SKM-1 treated with dmso at 0.1 percent for 144 hours (cell line): ENCODE results near the gene SEMA4D.

Experiments
- DNase-seq: peaks from one replicate; lab custom pipeline; 2025; ENCODE audit not compliant: unreplicated experiment; lab: John Stamatoyannopoulos, UW

SEMA4D gene

DNA sequence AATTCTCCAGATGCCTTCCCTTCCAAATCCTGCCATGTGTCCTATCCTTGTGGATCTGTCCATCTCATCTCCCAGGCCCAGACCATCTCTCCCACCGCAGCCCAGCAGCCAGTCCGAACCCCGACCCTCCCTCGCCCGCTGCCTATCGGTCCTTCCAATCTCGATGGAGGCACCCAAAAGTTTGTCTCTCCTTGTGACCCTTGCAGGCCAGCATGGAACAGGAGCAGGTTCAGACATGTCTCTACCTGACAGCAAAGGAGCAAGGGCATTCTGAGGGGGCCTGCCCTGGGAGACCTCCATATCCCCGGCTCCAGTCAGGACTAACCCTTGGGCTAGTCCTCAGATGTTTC lies 51.0 kb downstream of the SEMA4D start:
- no peak for DNase-seq

DNA sequence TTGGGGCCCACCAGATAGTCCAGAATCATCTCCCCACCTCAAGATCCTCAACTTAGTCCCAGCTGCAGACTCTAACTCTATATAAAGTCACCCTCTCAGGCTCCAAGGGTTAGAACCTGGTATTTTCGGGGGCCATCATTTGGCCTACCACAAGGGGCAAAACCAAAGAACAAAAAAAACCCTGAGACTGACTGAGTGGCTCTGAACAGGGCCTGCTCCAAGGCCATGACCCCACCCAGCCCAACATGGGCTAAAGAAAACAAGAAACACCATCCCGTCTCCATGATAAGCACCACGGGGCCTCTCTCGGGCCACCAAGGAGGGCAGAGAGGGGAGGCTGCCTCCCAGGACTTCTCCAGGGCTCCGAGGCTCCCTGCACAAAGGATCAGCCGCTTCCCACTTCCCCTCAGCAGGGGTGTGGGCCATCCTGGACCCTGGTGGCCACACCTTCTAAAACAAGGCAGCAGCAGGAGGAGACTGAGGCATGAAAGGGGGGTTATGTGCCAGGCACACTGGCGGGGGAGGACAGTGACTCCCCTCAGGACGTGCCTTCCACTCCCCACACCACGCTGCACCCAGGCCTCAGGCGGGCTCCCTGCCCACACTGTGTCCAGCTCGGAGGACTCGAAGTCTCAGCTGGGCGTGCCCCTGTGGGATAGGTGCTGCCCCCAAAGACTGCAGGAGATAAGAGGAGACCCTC lies 51.5 kb downstream of the SEMA4D start:
- DNase-seq, result no peak

GRCh38 chr9:89445801-89446251 lies 52.1 kb downstream of the SEMA4D start:
- DNase-seq, result no peak

- no peak for DNase-seq
These were observed 52.8 kb downstream of the SEMA4D start for GRCh38 chr9:89444925-89445765.

GRCh38 chr9:89444274-89444673 lies 53.6 kb downstream of the SEMA4D start:
- DNase-seq, result no peak

DNA sequence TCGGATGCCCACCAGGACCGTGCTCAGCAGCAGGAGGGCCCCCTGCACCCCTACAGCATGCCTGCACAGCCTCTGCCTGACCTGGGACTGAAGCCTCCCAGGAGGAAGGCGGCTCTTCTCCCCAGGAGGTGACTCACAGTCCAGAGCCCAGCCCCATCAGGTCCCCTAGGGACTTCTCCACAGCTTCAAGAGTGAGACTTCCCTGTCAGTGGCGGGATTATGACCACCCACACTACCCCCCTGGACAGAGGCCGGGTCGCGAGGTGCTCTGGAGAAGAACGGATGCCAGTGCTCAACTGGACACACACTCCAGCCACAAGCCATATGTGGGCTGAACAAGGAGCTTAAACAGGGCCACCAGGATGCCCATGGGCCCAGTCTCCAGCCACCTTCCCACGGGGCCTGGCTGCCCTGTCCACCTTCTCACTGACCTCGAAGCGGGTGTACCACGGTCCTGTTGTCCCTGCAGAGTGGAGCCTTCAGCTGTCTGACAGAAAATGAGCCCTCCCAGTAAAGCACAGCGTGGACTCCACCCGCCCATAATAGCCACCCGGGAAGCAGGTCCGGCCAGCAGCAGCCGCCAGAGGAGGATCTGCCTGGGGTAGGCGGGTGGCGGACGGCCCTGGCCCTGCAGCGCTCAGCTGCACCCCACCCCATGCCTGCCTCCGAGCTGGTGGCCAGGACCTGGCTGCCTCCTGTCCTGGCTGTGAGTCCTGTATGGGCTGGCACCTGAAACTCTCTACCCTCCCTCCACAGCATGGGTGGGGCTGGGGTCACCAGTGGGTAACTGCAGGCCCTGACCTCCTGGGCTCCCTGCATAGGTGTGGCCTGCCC lies 54.7 kb downstream of the SEMA4D start:
- no peak for DNase-seq

DNA sequence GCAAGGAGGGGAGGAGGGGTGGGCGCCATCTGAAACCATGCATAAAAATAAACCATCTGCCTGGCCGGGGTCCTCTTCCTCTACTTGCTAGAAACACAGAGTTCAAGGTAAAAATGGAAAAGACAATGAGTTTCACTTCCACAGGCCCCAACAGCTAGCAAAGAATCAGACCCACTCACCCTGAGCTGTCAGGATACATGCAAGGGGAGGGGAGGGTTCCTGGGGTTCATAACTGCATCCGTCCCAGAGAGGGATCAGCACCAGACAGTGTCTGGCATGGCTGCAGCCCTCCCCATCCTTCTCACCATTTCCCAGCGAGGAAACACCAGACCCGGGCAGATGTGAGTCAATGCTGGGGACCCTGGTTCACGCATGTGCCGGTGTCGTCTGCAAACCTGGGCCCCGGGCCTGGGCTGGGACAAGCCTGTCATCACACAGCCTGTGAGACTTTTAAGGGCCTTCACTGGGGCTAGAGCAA lies 55.4 kb downstream of the SEMA4D start:
- DNase-seq, result no peak

- no peak for DNase-seq
These were observed 55.9 kb downstream of the SEMA4D start for GRCh38 chr9:89441986-89442385.

DNA sequence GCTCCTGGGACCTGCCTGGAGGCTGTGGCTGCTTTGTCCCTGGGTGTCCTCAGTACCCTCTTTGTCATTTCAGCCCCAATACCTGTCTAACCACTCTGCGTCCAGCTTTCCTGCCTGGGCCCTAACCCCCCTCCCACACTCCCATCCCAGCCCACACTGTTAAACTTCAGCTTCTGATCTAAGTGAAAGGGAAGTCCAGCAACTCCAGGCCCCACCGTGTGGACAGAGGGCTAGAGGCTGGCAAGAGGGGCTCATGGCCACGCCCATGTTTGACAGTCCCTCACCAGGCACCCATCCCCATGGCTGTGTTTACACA lies 56.3 kb downstream of the SEMA4D start:
- DNase-seq, result no peak

DNA sequence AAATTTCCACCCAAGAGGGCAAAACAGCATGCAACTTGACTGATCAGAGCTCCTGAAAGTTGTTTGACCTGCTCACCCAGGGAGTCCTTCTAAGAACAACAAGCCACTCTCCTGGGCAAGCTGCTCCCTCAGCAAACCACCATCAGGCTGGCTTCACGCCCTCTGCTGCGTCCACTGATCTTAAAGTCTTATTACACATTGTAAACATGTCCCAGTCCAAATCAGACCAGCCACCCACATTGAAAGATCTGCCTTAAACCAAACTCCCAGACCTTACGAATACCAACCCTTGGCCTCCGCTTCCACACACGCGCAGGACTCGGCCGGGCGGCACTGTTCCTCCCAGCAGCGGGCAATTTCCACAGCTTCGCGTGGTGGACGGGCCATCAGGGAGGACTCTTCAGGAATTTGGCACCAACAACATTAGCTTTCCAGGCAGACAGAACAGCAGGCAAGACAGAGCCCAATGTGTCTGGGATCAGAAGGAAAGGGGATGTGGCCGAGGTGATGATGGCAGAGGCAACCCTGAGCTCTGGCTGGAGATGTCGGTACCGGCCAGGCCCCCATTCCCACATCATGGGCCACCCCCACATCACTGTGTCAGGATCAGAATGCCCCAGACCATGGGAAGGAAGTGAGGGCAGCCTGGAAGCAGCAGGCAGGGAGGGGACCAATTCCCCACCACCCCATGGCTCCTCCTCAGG lies 56.8 kb downstream of the SEMA4D start:
- no peak for DNase-seq

- no peak for DNase-seq
These were observed 57.4 kb downstream of the SEMA4D start for GRCh38 chr9:89440548-89440947.

DNA sequence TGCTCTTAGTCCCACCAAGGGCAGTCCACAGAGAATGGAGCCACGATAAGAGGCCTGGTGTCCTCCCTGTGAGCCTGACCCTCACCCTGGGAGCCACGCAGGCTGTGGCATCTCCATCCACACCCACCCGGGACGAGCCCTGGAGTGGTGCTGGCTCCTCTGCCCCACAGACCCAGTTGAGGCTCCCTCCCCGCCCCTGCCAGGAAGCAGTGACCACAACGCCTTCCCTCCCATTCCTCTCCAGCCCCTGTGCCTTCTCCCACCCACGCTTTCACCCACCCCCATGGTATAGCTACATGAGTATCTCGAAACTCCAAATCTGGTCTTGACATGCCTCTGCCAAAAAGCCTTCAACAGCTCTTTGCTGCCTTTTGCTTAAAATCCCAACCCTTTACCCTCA lies 57.9 kb downstream of the SEMA4D start:
- no peak for DNase-seq

DNA sequence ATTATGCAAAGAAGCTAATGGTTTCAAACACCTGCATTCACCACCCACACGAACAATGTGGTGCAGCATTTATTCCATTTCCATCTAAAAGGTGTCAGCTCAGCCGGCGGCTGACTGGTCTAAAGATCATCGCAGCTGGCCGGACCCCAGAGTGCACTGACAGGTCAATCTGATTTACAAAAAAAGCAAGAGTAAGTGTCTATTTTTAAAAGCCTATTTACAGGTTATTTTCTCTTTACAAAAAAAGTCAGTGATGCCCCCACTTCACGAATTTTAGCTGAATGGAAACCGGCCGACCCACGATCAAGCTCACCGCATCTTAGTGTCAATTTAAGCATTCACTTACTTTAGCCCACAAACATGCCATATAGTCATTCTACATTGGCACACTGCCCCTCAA lies 58.3 kb downstream of the SEMA4D start:
- no peak for DNase-seq

GRCh38 chr9:89438194-89438593 lies 59.7 kb downstream of the SEMA4D start:
- no peak for DNase-seq

- DNase-seq, result no peak
These were observed 60.1 kb downstream of the SEMA4D start for GRCh38 chr9:89437772-89438171.

GRCh38 chr9:89436963-89437625 lies 60.8 kb downstream of the SEMA4D start:
- DNase-seq, result no peak

- DNase-seq, result no peak
These were observed 61.6 kb downstream of the SEMA4D start for GRCh38 chr9:89436326-89436725.

- no peak for DNase-seq
These were observed 62.7 kb downstream of the SEMA4D start for GRCh38 chr9:89435071-89435823.

GRCh38 chr9:89434636-89435035 lies 63.3 kb downstream of the SEMA4D start:
- DNase-seq, result no peak

DNA sequence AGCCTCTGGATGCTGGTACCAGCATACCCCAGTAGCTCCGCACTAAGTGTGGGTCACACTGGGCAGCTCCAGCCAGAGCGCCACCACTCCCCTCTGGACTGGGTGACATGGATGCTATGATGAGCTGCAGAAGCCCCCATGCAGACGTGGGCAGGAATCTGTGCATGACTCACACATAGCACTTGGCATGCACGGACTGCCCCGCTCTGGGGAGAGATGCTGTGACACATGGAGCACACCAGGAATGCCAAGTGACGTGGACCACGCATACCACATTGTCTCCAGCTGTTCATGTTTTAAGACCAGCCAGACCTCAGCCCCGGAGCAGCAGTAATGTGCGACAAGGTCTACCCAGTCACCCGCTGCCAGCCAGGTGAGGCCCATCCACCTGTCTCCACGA lies 64.1 kb downstream of the SEMA4D start:
- no peak for DNase-seq
